ENCODE results near the gene CNTNAP2. TPM values are rescaled to one million over a fixed set of nuclear protein-coding genes. Genes with fewer than 3 reads are reported as not detected.

The CNTNAP2 gene
- total and polyA plus RNA-seq, 2 of the 8 experiments (the other 6 are each of a cell fraction or from before 2014, with no cell fraction given) = 27.9 to 71.0 TPM

DNA sequence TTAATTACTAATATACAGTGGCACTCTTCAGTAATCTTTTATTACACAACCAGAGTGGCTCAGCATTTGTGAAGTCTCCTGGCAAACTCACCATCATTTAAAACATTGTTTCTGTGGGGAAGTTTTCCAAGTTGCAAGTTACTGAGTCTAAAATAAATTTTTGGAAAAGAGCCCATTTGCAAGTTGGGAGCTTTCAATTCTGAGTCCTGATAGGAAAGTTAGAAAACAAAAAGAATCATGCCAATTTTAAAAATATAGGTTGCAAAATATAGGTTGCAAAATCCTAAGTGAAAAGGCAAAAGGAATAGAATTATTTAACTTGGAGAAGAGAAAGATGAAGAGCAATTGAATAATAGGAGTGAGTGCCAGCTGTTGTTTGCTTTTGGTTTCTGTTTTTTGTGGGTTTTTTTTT is 2095.1 kb downstream of the CNTNAP2 start:
- Histone ChIP-seq H3K9me3 (ENCODE audit: insufficient read depth in 2 of 2, low read depth in 1 of 2, low read length in 1 of 2) (no peaks in the 10 kb centered on the region; a peak in 1 of 4 replicates), H4K8ac (ENCODE audit: extremely low read depth, insufficient read depth, low read length) (no peak overlapping the region), H2BK15ac (ENCODE audit: low read length) (no peak overlapping the region), H3K4me3 (ENCODE audit: extremely low read depth in 1 of 4, insufficient read depth in 2 of 4, low read depth in 3 of 4, low read length in 4 of 4) (no peak overlapping the region), H4K91ac (replicated peaks; ENCODE audit: insufficient read length, low read length) (no peak overlapping the region), H2BK20ac (ENCODE audit: low read length) (no peak overlapping the region), H3K14ac (ENCODE audit: insufficient read length) (no peak overlapping the region), H3K18ac (ENCODE audit: extremely low read depth, low read length) (no peak overlapping the region), H3K9ac (replicated peaks in 1 of 4; ENCODE audit: extremely low read depth in 1 of 4, low read depth in 3 of 4, low read length in 3 of 4) (no peak overlapping the region), H2BK5ac (ENCODE audit: low read depth, low read length) (no peak overlapping the region), H3K79me2 (ENCODE audit: control insufficient read depth in 1 of 2, insufficient read depth in 2 of 2, low read length in 2 of 2) (no peaks in the 10 kb centered on the region), H4K20me1 (replicated peaks in 1 of 2; ENCODE audit: control insufficient read depth in 1 of 2, insufficient read depth in 2 of 2, low read length in 2 of 2) (no peaks in the 10 kb centered on the region), H2BK120ac (replicated peaks; ENCODE audit: low read depth, low read length) (no peak overlapping the region), H2BK12ac (ENCODE audit: low read depth, low read length) (no peak overlapping the region), H3K23ac (ENCODE audit: insufficient read length) (no peak overlapping the region), H2AK5ac (ENCODE audit: low read depth, low read length) (no peak overlapping the region), H3K27me3 (replicated peaks in 1 of 4; ENCODE audit: control insufficient read depth in 3 of 4, extremely low read depth in 1 of 4, insufficient read depth in 3 of 4, low read length in 3 of 4) (no peaks in the 10 kb centered on the region), H4K5ac (ENCODE audit: insufficient read length, low read depth, low read length) (no peak overlapping the region), H2AFZ (ENCODE audit: low read length) (no peak overlapping the region), H3K27ac (ENCODE audit: low read depth, low read length) (no peak overlapping the region), H3K4ac (replicated peaks; ENCODE audit: insufficient read length, low read depth, low read length) (no peak overlapping the region), H3K36me3 (ENCODE audit: control insufficient read depth in 2 of 4, insufficient read depth in 4 of 4, low read length in 3 of 4) (no peaks in the 10 kb centered on the region), H3K23me2 (ENCODE audit: low read depth, low read length) (no peaks in the 10 kb centered on the region), H3K4me1 (replicated peaks in 1 of 4; ENCODE audit: control insufficient read depth in 3 of 4, insufficient read depth in 4 of 4, low read length in 3 of 4) (no peaks in the 10 kb centered on the region), H3K79me1 (ENCODE audit: low read depth, low read length) (no peaks in the 10 kb centered on the region; the same call in 1 of the 2 replicates), H3K56ac (replicated peaks; ENCODE audit: insufficient read length, low read depth, low read length) (no peak overlapping the region), H3K4me2 (ENCODE audit: insufficient read depth in 1 of 2, low read depth in 2 of 2, low read length in 2 of 2) (no peak overlapping the region)
- TF ChIP-seq EZH2 (IDR thresholded peaks at IDR 0.05; ENCODE audit: low read depth, low read length, severe bottlenecking) (no peak), ASH2L (IDR thresholded peaks at IDR 0.05; ENCODE audit: low read length) (no peak), CTBP2 (IDR thresholded peaks at IDR 0.05; ENCODE audit: borderline replicate concordance, insufficient read depth, insufficient read length, low read length) (no peak), EGR1 (IDR thresholded peaks at IDR 0.05; ENCODE audit: borderline replicate concordance, low read depth, low read length) (no peak), TAF7 (optimal IDR thresholded peaks at IDR 0.05; ENCODE audit: borderline replicate concordance, low read depth, low read length) (no peak), CREB1 (IDR thresholded peaks at IDR 0.05) (no peak), FOSL1 (IDR thresholded peaks at IDR 0.05; ENCODE audit: insufficient read depth, low read depth, low read length) (no peak), SIN3A (conservative IDR thresholded peaks at IDR 0.05 in 1 of 2, IDR thresholded peaks at IDR 0.05 in 1 of 2; ENCODE audit: low read depth in 1 of 2, low read length in 2 of 2) (no peak), MAFK (IDR thresholded peaks at IDR 0.05; ENCODE audit: low read depth, low read length) (no peak)
- TF ChIP-seq, protein P1, sequence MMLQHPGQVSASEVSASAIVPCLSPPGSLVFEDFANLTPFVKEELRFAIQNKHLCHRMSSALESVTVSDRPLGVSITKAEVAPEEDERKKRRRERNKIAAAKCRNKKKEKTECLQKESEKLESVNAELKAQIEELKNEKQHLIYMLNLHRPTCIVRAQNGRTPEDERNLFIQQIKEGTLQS (IDR thresholded peaks at IDR 0.05; ENCODE audit: insufficient read depth, low read depth, low read length) = no peak
- TF ChIP-seq, protein P2, sequence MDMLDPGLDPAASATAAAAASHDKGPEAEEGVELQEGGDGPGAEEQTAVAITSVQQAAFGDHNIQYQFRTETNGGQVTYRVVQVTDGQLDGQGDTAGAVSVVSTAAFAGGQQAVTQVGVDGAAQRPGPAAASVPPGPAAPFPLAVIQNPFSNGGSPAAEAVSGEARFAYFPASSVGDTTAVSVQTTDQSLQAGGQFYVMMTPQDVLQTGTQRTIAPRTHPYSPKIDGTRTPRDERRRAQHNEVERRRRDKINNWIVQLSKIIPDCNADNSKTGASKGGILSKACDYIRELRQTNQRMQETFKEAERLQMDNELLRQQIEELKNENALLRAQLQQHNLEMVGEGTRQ (IDR thresholded peaks at IDR 0.05; ENCODE audit: low read length) = no peak
- TF ChIP-seq, protein P3, sequence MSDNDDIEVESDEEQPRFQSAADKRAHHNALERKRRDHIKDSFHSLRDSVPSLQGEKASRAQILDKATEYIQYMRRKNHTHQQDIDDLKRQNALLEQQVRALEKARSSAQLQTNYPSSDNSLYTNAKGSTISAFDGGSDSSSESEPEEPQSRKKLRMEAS (IDR thresholded peaks at IDR 0.05) = no peak
- POLR2A ChIA-PET (ENCODE audit: partially characterized antibody) = no interaction called here
- FAIRE-seq (no peak), DNase-seq (ENCODE audit: low read depth in 1 of 2, low spot score in 2 of 2) (no peak)
- CTCF ChIA-PET (ENCODE audit: partially characterized antibody) = interaction anchor here (0.7 kb wide), 1 partner anchor 69 kb away, joined by 3 read pairs; no protein-coding TSS in a partner anchor
